Measurements from ENCODE around the gene CDK12.
"Not testable (repeated sequence)": the region's sequence is repeated elsewhere in the genome, so short reads cannot be mapped to it uniquely, and the experiment has no call there.

Gene CDK12

GRCh38 chr17:39530513-39530912 is 69.2 kb downstream of the CDK12 start:
- TF ChIP-seq CTCF (IDR thresholded peaks at IDR 0.05; ENCODE audit: borderline replicate concordance, insufficient read depth, low read depth, low read length): no peak

GRCh38 chr17:39531252-39531651 is 70.0 kb downstream of the CDK12 start:
- H3K4me3 ChIP-seq (ENCODE audit: low read depth, low read length): no peak overlapping the region
- TF ChIP-seq CTCF (IDR thresholded peaks at IDR 0.05; ENCODE audit: borderline replicate concordance, insufficient read depth, low read depth, low read length): no peak

More at GRCh38 chr17:39530513-39530912, 69.2 kb downstream of the CDK12 start:
- H3K4me3 ChIP-seq (ENCODE audit: low read depth, low read length): no peak overlapping the region

GRCh38 chr17:39533891-39534290 is 72.6 kb downstream of the CDK12 start:
- no peak overlapping the region for H3K4me3 ChIP-seq (ENCODE audit: low read depth, low read length)
- TF ChIP-seq CTCF (IDR thresholded peaks at IDR 0.05; ENCODE audit: borderline replicate concordance, insufficient read depth, low read depth, low read length): no peak

- no peak overlapping the region for H3K4me3 ChIP-seq (ENCODE audit: low read depth, low read length)
- no peak for TF ChIP-seq CTCF (IDR thresholded peaks at IDR 0.05; ENCODE audit: borderline replicate concordance, insufficient read depth, low read depth, low read length)
Observed at GRCh38 chr17:39534768-39535405, 73.6 kb downstream of the CDK12 start.

DNA sequence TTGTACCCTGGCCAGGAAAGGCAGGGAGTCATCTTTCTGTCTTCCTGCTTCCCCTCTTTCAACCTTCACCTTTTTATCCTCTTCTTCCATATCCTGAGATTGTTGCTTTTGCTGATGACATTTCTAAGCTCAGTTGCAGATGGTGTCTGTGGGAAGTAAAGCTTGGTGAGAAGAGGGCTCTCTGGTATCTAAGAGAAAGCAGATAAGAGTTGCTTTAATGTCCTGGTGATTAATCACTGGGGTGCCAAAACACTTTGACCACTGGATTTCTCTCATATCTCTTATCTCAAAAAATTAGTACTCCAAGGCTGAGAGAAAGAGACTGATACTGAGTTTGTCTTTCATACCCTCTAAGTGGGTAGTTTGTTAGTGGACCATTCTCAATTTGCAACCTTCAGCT is 75.2 kb downstream of the CDK12 start:
- no peak for TF ChIP-seq CTCF (IDR thresholded peaks at IDR 0.05; ENCODE audit: borderline replicate concordance, insufficient read depth, low read depth, low read length)
- no peak overlapping the region for H3K4me3 ChIP-seq (ENCODE audit: low read depth, low read length)

DNA sequence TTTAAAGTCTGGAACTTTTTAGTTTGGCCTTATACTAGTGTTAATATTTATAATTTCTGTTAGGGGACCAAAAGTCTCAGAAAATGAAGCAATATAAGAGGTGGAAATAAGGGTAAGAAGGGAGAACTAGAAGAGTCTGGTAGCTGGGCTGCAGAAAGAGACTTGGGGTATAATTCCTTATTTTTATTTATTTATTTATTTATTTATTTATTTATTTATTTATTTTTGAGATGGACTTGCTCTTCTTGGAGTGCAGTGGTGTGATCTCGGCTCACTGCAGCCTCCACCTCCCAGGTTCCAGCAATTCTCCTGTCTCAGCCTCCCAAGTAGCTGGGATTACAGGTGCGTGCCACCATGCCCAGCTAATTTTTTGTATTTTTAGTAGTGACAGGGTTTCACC is 76.1 kb downstream of the CDK12 start:
- H3K4me3 ChIP-seq (ENCODE audit: low read depth, low read length): not testable (repeated sequence)

DNA sequence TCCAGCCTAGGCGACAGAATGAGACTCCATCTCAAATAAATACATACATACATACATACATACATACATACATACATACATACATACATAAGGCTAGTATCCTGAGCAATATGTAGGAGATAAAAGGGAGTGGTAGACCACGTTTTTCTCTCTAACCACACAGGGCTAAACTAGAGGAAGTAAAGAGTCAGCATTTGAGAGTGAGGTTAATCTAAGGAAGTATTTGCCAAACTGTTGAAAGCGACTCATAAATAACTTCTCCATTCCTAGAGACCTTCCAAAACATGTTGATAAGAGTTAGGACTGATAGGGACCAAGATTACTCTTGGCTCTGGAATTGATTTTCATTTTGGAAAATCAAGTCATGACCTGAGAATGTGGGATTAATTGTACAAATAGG is 77.6 kb downstream of the CDK12 start:
- H3K4me3 ChIP-seq (ENCODE audit: low read depth, low read length): no peak overlapping the region
- no peak for TF ChIP-seq CTCF (IDR thresholded peaks at IDR 0.05; ENCODE audit: borderline replicate concordance, insufficient read depth, low read depth, low read length)

DNA sequence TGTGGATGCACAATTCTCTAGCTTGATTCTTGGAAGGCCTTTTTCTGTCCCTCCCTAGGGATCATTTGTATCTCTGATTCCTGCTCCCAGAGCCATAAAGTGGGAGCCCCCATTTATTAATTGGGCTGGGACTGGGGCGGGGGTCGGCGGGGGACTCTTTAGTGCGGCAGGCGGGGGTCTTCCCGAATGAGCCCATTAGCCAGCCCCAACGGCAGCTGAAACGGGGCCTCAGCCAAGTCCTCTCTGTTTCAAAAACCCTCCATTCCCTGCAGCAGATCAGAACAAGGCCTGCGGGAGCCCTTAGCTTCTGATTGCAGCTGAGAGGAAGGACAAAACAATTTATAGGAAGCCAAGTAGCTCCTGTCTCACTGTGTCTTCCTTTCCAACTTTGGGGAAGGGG is 79.3 kb downstream of the CDK12 start:
- no peak for TF ChIP-seq CTCF (IDR thresholded peaks at IDR 0.05; ENCODE audit: borderline replicate concordance, insufficient read depth, low read depth, low read length)
- no peak overlapping the region for H3K4me3 ChIP-seq (ENCODE audit: low read depth, low read length)
